Measurements from ENCODE around the gene CYGB. TPM values are rescaled to one million over a fixed set of nuclear protein-coding genes. Genes with fewer than 3 reads are reported as not detected.
A peak's percentile ranks its signal among the peaks of the same experiment; 100 is the strongest.

The CYGB gene
- total and polyA plus RNA-seq, 2 of the 13 experiments (the other 11 are each of a cell fraction or from before 2014, with no cell fraction given) = 18.9 to 27.1 TPM

DNA sequence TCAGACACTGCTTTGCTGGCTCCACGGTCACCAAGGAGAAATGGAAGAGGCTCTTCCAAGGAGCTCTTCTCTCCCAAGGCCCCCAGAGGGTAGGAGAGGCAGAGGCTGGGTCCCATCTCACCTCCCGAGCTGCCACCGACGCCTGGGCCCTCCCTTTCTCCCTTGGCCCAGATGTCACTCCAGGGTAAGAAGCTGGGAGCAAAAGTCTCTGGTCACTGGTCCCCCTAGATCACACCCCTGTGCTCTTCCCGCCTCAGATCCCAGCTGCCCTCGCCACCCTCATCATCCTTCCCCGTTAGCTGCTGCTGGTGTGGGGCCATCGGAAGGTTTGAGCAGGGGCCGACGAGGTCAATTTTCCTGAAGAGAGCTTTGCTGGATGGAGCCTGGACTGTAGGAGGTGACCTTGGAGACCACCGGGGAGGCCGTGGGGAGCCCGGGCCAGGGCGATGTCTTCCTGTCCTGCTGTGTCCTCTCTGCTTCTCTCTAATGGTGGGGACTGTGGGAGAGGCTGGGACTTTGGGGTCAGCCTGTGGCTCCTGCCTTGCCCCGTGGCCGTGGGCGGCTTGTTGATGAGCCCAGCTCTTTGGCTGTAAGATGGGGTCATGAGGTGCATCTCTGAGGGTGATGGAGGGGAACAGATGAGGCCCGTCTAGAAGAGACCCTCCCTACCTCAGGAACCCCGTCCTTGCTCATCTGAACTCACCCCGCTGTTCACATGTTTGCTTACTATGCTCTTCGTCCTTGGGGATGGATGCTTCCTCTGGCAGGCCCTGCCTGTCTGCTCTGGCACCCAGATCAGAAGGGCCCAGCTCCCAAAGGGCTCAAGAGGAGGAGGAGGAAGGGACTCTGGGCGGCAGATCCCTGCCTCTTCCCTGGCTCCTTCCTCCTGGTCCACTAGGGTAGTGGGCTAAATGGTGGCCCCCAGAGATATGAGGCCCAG, 24.9 kb downstream of the CYGB start (continued):
- TF ChIP-seq, protein P1, sequence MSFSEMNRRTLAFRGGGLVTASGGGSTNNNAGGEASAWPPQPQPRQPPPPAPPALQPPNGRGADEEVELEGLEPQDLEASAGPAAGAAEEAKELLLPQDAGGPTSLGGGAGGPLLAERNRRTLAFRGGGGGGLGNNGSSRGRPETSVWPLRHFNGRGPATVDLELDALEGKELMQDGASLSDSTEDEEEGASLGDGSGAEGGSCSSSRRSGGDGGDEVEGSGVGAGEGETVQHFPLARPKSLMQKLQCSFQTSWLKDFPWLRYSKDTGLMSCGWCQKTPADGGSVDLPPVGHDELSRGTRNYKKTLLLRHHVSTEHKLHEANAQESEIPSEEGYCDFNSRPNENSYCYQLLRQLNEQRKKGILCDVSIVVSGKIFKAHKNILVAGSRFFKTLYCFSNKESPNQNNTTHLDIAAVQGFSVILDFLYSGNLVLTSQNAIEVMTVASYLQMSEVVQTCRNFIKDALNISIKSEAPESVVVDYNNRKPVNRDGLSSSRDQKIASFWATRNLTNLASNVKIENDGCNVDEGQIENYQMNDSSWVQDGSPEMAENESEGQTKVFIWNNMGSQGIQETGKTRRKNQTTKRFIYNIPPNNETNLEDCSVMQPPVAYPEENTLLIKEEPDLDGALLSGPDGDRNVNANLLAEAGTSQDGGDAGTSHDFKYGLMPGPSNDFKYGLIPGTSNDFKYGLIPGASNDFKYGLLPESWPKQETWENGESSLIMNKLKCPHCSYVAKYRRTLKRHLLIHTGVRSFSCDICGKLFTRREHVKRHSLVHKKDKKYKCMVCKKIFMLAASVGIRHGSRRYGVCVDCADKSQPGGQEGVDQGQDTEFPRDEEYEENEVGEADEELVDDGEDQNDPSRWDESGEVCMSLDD (CRISPR knock-in tag; IDR thresholded peaks at IDR 0.05; ENCODE audit: borderline replicate concordance) = 0 out of 2 replicates have a peak, but pooled peaks have one; percentile 32
- 0 out of 2 replicates have a peak, but pooled peaks have one; percentile 43 for TF ChIP-seq GLI4 (CRISPR knock-in tag; IDR thresholded peaks at IDR 0.05; ENCODE audit: borderline replicate concordance)
- 0 out of 2 replicates have a peak, but pooled peaks have one; percentile 7 for TF ChIP-seq ZFY (CRISPR knock-in tag; IDR thresholded peaks at IDR 0.05)
- TF ChIP-seq SALL1 (CRISPR knock-in tag; IDR thresholded peaks at IDR 0.05) = peak; percentile 31; the same call in 1 of the 2 replicates
- TF ChIP-seq RBM22 (optimal IDR thresholded peaks at IDR 0.05; ENCODE audit: low read length) = no peak
- peak; percentile 13; the same call in 1 of the 2 replicates for TF ChIP-seq ZNF292 (CRISPR knock-in tag; IDR thresholded peaks at IDR 0.05; ENCODE audit: borderline replicate concordance, low read depth)
- peak; percentile 37; the same call in 1 of the 2 replicates for TF ChIP-seq ZNF574 (CRISPR knock-in tag; IDR thresholded peaks at IDR 0.05)
- peak; percentile 7; the same call in 1 of the 2 replicates for TF ChIP-seq HNF1B (CRISPR knock-in tag; IDR thresholded peaks at IDR 0.05)
- 0 out of 2 replicates have a peak, but pooled peaks have one; percentile 24 for TF ChIP-seq ZNF263 (CRISPR knock-in tag; IDR thresholded peaks at IDR 0.05)
- peak; percentile 53 for TF ChIP-seq ZFX (CRISPR knock-in tag; IDR thresholded peaks at IDR 0.05; ENCODE audit: low read depth)
- peak; percentile 50 for TF ChIP-seq ZNF687 (CRISPR knock-in tag; IDR thresholded peaks at IDR 0.05)
- TF ChIP-seq KDM4B (CRISPR knock-in tag; IDR thresholded peaks at IDR 0.05) = no peak
- TF ChIP-seq HES4 (CRISPR knock-in tag; IDR thresholded peaks at IDR 0.05; ENCODE audit: borderline replicate concordance) = no peak
